PC-3 (cell line): Measurements from ENCODE around the gene DNMBP. TPM values are rescaled to one million over a fixed set of nuclear protein-coding genes. Genes with fewer than 3 reads are reported as not detected.

ENCODE experiments used
- ATAC-seq: fragments of 200-7000 bp; cut with Tn5 transposase; 2 replicates; pipeline ENCODE4 v1.9.1; 2020; ENCODE audit warnings: mild to moderate bottlenecking, moderate library complexity
- BruUV-seq: library from RNA; stranded (reverse); fragments of 400-500 nt; replicated peaks from 2 replicates; lab custom pipeline; 2021; lab: Mats Ljungman, UMichigan
- CTCF ChIA-PET: fragments of 300-600 bp; sonication (Branson Sonifier 250); formaldehyde crosslinking; loops from one replicate; lab custom pipeline; 2022; ENCODE audit warnings: antibody characterized with exemption; lab: Charles Lee
- POLR2A ChIA-PET: fragments of 300-600 bp; sonication (Branson Sonifier 250); formaldehyde crosslinking; loops from one replicate; lab custom pipeline; 2022; ENCODE audit warnings: antibody characterized with exemption; ENCODE audit not compliant: unreplicated experiment; lab: Charles Lee
- DNase-seq: peaks from one replicate; pipeline ENCODE4 v3.0.0-alpha.2; 2015
- H2AFZ ChIP-seq: fragments of 300-600 bp; sonication (generic); 2 replicates; pipeline ENCODE4 v1.6.0; 2016; ENCODE audit warnings: antibody characterized with exemption, low read length
- H3F3A ChIP-seq: fragments of 300-600 bp; sonication (generic); one replicate; pipeline ENCODE4 v1.6.0; 2017; ENCODE audit warnings: antibody characterized with exemption, low read length, control low read depth, mild to moderate bottlenecking; ENCODE audit not compliant: unreplicated experiment
- H3K27ac ChIP-seq: fragments of 300-600 bp; sonication (generic); 2 replicates; pipeline ENCODE4 v1.5.1; 2016; ENCODE audit warnings: mild to moderate bottlenecking, low read length
- H3K27me3 ChIP-seq: fragments of 300-600 bp; sonication (generic); 2 replicates; pipeline ENCODE4 v1.6.1; 2016; ENCODE audit warnings: low read length, mixed read lengths
- H3K36me3 ChIP-seq: fragments of 300-600 bp; sonication (generic); 2 replicates; pipeline ENCODE4 v1.6.1; 2016; ENCODE audit warnings: low read depth, mixed run types, low read length, mixed read lengths
- H3K4me1 ChIP-seq: fragments of 300-600 bp; sonication (generic); 2 replicates; pipeline ENCODE4 v1.5.1; 2016; ENCODE audit warnings: low read length; ENCODE audit not compliant: insufficient read depth
- H3K4me2 ChIP-seq: fragments of 300-600 bp; sonication (generic); 2 replicates; pipeline ENCODE4 v1.6.0; 2016; ENCODE audit warnings: low read length
- H3K4me3 ChIP-seq: fragments of 300-600 bp; sonication (generic); 2 replicates; pipeline ENCODE4 v1.5.1; 2016; ENCODE audit warnings: mild to moderate bottlenecking, low read length, mixed read lengths
- H3K79me2 ChIP-seq: fragments of 300-600 bp; sonication (generic); 2 replicates; pipeline ENCODE4 v1.6.1; 2017; ENCODE audit warnings: low read length, mixed read lengths
- H3K9ac ChIP-seq: fragments of 300-600 bp; sonication (generic); 2 replicates; pipeline ENCODE4 v1.6.0; 2016; ENCODE audit warnings: mild to moderate bottlenecking, low read length
- H3K9me2 ChIP-seq: fragments of 300-600 bp; sonication (generic); replicated peaks from 2 replicates; pipeline ENCODE4 v1.6.1; 2016; ENCODE audit warnings: mixed run types, low read length, mixed read lengths
- H3K9me3 ChIP-seq: fragments of 300-600 bp; sonication (generic); 2 replicates; pipeline ENCODE4 v1.6.1; 2016; ENCODE audit warnings: low read length, mixed read lengths
- H4K20me1 ChIP-seq: fragments of 300-600 bp; sonication (generic); 2 replicates; pipeline ENCODE4 v1.6.1; 2016; ENCODE audit warnings: low read length, mixed read lengths
- EZH2 ChIP-seq: fragments of 300-600 bp; sonication (generic); IDR thresholded peaks from one replicate; pipeline ENCODE4 v1.6.1; 2017; ENCODE audit warnings: antibody characterized with exemption, mild to moderate bottlenecking, low read length; ENCODE audit not compliant: unreplicated experiment
- EZH2phosphoT487 ChIP-seq: fragments of 300-600 bp; sonication (generic); IDR thresholded peaks from 2 replicates; pipeline ENCODE4 v1.6.1; 2018; ENCODE audit warnings: mild to moderate bottlenecking, antibody characterized with exemption, low read length, borderline replicate concordance
- intact Hi-C: fragments of 100-400 bp; cut with micrococcal nuclease; formaldehyde crosslinking; loops from 2 replicates; pipeline ENCODE4 v1.9.0; 2023
- total RNA-seq: library from RNA; depleted of rRNA; stranded (reverse); fragments of >200 nt; gene quantifications from 2 replicates; pipeline ENCODE4 v1.2.3, GENCODE V29; 2014
- TF ChIP-seq, protein P1 (sequence below): fragments of 300-600 bp; sonication (generic); conservative IDR thresholded peaks from 2 replicates; pipeline ENCODE4 v1.5.1; 2017; ENCODE audit warnings: antibody characterized with exemption, low read depth, mild to moderate bottlenecking, low read length

The DNMBP gene
- total RNA-seq, 1 experiment from 2014 or later: 6.2 TPM

DNA sequence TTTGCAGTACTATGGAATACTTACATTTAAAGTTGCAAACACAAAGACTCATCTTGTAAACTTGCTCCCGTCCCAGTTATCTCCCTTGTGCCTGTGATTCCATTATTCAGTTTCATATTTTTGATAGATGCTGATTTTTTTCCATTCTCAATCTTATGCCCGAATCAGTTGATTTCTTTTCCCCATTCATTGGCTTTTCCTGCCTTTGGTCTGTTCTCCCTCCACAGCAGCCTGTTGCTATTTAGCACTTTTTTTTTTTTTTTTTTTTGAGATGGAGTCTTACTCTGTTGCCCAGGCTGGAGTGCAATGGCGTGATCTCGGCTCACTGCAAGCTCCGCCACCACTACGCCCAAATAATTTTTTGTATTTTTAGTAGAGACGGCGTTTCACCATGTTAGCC is 149.3 kb downstream of the DNMBP start:
- Histone ChIP-seq H4K20me1 (no peaks in the 10 kb centered on the region), H3K79me2 (no peaks in the 10 kb centered on the region), H3K27me3 (no peaks in the 10 kb centered on the region), H3K4me1 (no peaks in the 10 kb centered on the region), H3K4me2 (no peak overlapping the region), H3K4me3 (no peak overlapping the region), H3K27ac (no peak overlapping the region), H3K9me3 (no peaks in the 10 kb centered on the region), H3K36me3 (no peaks in the 10 kb centered on the region), H3K9ac (no peak overlapping the region), H3K9me2 (no peaks in the 10 kb centered on the region), H2AFZ (no peak overlapping the region), H3F3A (no peaks in the 10 kb centered on the region)
- CTCF ChIA-PET: interaction anchor here (0.6 kb wide), 1 partner anchor 15 kb away, joined by 3 read pairs; no protein-coding TSS in a partner anchor
- POLR2A ChIA-PET: no interaction called here
- BruUV-seq: no TSS peak
- DNase-seq (no peak), ATAC-seq (no peak)
- TF ChIP-seq EZH2 (no peak), EZH2phosphoT487 (no peak)
- TF ChIP-seq, protein P1, sequence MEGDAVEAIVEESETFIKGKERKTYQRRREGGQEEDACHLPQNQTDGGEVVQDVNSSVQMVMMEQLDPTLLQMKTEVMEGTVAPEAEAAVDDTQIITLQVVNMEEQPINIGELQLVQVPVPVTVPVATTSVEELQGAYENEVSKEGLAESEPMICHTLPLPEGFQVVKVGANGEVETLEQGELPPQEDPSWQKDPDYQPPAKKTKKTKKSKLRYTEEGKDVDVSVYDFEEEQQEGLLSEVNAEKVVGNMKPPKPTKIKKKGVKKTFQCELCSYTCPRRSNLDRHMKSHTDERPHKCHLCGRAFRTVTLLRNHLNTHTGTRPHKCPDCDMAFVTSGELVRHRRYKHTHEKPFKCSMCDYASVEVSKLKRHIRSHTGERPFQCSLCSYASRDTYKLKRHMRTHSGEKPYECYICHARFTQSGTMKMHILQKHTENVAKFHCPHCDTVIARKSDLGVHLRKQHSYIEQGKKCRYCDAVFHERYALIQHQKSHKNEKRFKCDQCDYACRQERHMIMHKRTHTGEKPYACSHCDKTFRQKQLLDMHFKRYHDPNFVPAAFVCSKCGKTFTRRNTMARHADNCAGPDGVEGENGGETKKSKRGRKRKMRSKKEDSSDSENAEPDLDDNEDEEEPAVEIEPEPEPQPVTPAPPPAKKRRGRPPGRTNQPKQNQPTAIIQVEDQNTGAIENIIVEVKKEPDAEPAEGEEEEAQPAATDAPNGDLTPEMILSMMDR: no peak
- intact Hi-C loops: no loop called here

DNA sequence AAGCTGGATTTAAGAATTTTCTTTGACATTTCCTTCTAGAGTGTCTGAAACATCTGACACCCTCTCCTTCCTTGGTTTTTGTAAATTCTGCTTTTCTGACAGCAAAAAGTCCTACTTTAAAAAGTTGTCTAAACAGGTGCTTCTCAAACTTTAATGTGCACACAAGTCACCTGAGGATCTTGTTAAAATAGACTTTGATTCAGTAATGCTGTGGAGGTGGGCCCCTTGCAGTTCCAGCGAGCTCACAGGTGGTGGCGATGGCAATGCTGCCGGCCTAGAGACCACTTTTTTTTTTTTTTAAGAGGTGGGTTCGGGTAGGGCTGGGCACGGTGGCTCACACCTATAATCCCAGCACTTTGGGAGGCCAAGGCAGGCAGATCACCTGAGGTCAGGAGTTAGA is 150.2 kb downstream of the DNMBP start:
- CTCF ChIA-PET: interaction anchor here (0.6 to 1.0 kb wide), 4 partner anchors 14 to 186 kb away, joined by 3 to 5 read pairs (median 4); no protein-coding TSS in a partner anchor
- H3K36me3 ChIP-seq: no peaks in the 10 kb centered on the region
- no peaks in the 10 kb centered on the region for H3K4me1 ChIP-seq
- H3K27ac ChIP-seq: no peak overlapping the region
- no TSS peak for BruUV-seq
- H4K20me1 ChIP-seq: no peaks in the 10 kb centered on the region
- no peak overlapping the region for H3K4me2 ChIP-seq
- H3K9me2 ChIP-seq: no peaks in the 10 kb centered on the region
- no peak overlapping the region for H3K9ac ChIP-seq
- no peaks in the 10 kb centered on the region for H3K27me3 ChIP-seq
- H3K79me2 ChIP-seq: no peaks in the 10 kb centered on the region
- H3K9me3 ChIP-seq: no peaks in the 10 kb centered on the region
- H3F3A ChIP-seq: no peaks in the 10 kb centered on the region
- no peak for ATAC-seq
- intact Hi-C loops: no loop called here
- POLR2A ChIA-PET: interaction anchor here (0.6 kb wide), 1 partner anchor 42 kb away, joined by 3 read pairs; no protein-coding TSS in a partner anchor
- TF ChIP-seq EZH2 (no peak), EZH2phosphoT487 (no peak)
- TF ChIP-seq, protein P1: peak; percentile 52
- no peak overlapping the region for H3K4me3 ChIP-seq
- peak; percentile 26 for DNase-seq
- H2AFZ ChIP-seq: no peak overlapping the region

DNA sequence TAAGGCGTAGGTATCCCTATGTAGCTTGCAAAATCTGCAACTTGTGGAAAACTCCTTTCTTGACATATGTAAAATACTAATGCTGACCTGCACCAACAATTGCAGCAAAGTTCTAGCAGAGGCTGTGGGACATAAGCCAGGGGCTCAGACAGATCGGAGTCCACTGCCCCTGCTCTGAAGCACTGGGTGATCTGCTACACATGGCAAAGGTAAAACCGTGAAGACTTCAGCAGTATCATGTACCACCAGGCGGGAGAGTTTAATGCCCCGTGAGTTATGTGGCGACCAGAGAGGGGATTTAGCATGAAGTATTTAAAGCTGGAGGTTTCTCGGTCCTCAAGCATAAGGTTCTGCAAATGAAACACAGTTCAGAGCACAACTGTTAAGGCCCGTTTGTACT is 150.9 kb downstream of the DNMBP start:
- Histone ChIP-seq H3K4me3 (no peak overlapping the region), H3K27me3 (no peaks in the 10 kb centered on the region), H3K36me3 (no peaks in the 10 kb centered on the region), H3K4me1 (no peaks in the 10 kb centered on the region), H3K27ac (no peak overlapping the region), H3K9me3 (no peaks in the 10 kb centered on the region), H3K4me2 (no peak overlapping the region), H2AFZ (no peak overlapping the region), H3K9me2 (no peaks in the 10 kb centered on the region), H3K9ac (no peak overlapping the region), H3K79me2 (no peaks in the 10 kb centered on the region), H3F3A (no peaks in the 10 kb centered on the region), H4K20me1 (no peaks in the 10 kb centered on the region)
- ATAC-seq (no peak), DNase-seq (no peak)
- ChIA-PET POLR2A (no interaction called here), CTCF (interaction anchor here (1.0 kb wide), 1 partner anchor 13 kb away, joined by 3 read pairs; no protein-coding TSS in a partner anchor)
- TF ChIP-seq, protein P1: no peak
- TF ChIP-seq EZH2 (no peak), EZH2phosphoT487 (no peak)
- intact Hi-C loops: no loop called here
- no TSS peak for BruUV-seq
